Measurements from ENCODE around the gene COL5A1.

DNA sequence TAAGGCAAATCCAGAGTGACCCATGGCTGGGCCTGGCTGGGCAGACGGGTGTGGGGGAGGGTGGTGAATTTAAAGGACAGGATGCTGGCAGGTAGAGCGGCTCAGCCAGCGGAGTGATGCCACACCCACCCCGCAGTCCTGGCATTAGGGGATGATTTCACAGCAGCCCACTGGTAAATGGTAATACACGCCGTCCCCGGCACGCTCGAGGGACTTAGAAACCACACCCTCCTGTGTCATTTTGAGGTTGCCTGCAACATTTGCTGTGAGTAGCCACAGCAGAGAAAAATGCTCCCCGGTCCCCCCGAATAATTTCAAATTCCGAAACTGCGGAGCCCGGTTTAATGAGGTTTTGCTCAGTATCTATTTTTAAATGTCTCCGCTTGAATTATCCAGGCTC, 167.7 kb downstream of the COL5A1 start:
- TF ChIP-seq POLR2AphosphoS5 (IDR thresholded peaks at IDR 0.05; ENCODE audit: low read depth, low read length) (no peak), FOXP2 (optimal IDR thresholded peaks at IDR 0.05; ENCODE audit: borderline replicate concordance, extremely low read depth, extremely low read length, insufficient read depth) (no peak)

All from PFSK-1 (cell line).